GM18858 (cell line): ENCODE measurements around the gene CHD1.

Source experiments
- ATAC-seq: cut with Tn5 transposase; IDR thresholded peaks from one replicate; pipeline ENCODE4 v1.9.1; 2021; ENCODE audit not compliant: unreplicated experiment

The CHD1 gene

DNA sequence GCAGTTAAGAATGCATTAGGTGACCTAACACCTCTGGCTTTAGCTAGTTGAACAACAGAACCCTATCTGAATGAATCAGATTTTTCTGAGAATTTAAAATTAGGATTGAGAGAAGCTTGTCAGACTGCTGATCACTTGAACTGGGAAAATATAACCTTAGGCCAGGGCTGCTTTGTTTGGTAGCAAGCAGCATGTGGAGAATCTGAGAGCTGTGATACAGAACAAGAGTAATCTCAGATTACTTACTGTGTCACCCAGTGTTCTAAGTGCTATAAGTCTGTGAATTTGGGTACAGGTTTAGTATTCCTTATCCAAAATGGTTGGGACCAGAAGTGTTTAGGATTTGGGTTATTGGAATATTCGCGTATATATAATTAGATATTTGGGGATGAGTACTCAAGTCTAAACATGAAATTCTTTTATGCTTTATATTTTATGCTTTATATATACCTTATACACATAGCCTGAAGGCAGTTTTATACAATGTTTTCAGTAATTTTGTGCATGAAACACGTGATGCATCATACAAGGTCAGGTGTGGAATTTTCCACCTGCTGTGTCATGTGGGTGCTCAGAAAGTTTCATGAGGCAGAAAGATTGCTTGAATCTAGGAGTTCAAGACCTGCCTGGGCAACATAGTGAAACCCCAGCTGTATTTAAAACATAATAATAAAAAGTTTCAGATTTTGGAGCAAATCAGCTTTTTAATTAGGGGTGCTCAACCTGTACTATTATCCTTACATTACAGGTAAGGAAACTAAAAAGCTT is 8.3 kb upstream of the CHD1 start:
- no peak for ATAC-seq

DNA sequence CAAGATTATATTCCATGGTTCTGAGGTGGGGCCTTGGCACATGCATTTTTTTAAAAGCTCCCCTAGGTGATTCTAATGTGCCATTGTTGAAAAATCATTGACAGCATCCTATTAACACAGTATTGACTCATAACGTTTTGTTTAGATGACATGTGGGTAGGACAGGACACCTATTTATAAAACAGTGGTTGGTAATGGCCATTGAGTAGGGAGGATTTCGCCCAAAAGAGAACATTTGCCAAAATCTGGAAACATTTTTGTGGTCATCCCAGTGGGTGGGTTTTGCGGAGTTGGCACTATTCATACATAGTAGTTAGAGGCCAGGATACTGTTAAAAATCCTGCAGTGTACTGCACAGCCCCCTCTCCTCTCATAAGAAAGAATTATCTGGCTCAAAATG is 6.4 kb upstream of the CHD1 start:
- ATAC-seq: no peak

GRCh38 chr5:98934546-98934945 is 5.7 kb upstream of the CHD1 start:
- ATAC-seq: no peak

DNA sequence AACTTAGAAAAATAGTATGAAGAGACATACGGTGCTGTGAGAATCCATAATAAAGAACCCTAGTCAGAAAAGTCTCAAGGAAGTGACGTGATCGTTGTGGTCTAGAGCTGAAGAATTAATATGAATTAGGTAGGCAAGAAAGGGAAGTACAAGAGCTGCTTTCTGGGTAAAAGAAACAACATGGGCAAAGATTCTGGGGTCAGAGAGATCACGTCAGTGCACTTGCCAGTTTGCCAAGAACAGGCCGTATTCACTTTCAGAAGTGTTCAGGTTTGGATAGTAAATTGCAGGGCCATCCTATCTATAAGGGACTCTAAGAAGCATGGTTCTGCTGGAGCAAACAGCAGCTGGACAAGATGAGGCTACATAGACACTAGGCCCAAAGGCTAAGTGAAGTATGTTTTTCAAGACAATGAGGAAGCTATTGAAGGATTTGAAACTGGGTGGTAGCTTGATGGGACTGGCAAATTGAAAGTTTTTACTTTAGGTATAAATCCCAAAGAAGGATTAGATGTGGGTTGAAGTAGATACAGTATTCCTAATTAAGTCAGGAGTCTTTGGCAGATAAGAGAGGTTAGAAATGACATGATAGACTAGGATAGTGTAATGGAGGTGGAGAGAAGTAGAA is 4.8 kb upstream of the CHD1 start:
- peak; percentile 36 for ATAC-seq

- no peak for ATAC-seq
Observed at GRCh38 chr5:98930972-98931762, 2.4 kb upstream of the CHD1 start.

DNA sequence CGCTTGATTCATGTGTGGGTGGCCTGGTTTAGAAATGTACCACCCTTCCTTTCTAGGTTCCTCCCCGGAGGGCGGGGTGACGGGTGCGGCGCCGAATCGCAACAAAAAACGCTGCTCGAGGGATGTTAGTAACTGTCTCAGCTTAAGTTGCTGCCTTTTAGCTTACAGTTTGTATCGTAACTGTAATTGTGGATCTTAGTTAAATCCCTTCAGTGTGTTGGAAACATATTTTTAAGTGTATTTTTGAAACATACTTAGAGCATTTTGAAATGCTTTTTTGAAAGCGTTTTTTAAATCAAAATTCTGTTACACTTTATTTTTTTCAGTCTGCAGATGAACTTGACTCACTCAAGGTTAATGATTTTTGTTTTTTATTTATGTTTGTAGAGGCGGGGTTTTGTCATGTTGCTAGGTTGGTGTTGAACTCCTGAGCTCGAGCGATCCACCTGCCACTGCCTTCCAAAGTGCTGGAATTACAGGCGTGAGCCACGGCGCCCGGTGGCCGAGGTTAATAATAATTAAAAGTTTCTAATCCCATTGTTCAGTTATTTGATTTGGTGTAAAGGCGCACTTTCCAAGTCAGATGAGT is 997 bp upstream of the CHD1 start:
- no peak for ATAC-seq

DNA sequence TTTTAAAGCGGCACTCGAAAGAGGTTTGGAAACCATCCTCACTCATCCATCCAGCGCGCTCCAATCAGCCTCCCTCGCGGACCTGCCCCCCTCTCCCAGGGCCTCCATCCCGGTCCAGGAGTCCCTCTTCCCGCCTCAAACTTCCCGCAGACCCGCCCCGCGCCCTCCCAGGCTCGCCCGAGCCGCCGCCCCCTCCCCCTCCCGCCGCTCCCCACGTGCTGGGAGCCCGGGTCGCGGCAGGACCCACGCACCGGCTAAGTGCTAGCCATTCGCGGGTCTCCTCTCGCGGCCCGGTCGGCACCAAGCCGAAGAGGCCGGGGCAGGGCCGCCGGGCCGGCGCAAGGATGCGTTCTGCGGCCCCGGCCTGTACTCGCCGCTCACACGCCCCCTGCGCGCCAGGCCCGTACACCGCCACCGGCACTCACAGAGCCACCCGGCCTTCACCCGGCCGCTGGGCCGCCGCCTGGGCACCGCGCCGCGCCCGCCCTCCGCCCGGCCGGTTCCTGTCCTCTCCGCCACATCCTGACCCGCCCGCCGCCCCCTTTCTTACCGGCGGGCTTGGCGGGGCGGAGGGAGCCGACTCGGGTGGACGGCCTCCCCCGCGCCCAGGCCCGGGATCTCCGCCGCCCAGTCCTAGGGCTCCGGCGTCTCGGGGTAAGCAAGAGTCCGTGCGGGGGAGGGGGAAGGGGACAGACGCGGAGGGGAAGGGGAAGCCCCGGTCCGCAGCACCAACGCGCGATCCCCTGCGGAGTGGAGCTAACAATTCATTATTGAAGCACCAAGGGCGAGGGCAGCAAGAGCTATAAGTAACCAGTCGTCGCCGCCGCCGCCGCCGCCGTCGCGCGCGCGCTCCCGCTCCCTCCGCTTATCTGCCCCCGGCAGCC is 576 bp downstream of the CHD1 start:
- peak; percentile 6 for ATAC-seq

GRCh38 chr5:98927242-98927988 is 1.4 kb downstream of the CHD1 start:
- ATAC-seq: peak; percentile 21

GRCh38 chr5:98923966-98924365 is 4.8 kb downstream of the CHD1 start:
- no peak for ATAC-seq

GRCh38 chr5:98921947-98922505 is 6.8 kb downstream of the CHD1 start:
- ATAC-seq: no peak

- ATAC-seq: peak; percentile 51
Observed at GRCh38 chr5:98917433-98917832, 11.4 kb downstream of the CHD1 start.

DNA sequence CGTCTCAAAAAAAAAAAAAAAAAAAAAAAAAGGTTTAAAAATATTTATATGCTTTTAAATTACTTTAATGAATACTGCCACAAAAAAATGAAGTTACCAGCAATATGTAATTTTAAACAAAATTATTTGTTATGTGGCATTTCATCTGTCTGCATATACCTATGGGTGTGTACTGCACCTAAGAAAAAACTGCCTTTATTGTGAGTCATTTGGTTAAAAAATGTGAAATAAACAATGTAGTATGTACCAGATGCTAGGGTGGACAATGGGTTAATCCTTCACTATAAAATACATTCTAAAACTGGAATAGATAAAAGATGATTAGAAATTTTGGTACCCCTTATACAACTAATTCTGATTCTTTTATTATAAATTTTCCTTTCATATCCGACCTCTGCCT is 12.3 kb downstream of the CHD1 start:
- ATAC-seq: no peak

DNA sequence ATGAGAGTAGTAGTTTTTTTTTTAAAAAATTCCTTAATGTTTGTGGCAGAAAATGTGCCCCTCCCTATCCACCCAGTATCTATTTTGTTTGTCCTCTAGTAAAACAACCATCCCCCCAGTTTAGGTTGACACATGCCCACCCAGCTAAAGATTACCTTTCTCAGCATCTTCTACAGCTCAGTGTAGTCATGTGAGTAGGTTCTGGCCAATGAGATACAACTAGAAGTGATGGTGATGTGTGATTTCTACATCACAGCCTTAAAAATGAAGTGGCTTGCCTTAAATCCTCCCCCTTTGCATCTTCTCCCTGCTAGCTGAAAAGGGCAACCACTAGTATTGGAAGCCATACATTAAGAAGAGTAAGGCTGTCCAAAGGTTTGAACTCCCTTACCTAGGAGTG is 14.9 kb downstream of the CHD1 start:
- ATAC-seq: no peak

DNA sequence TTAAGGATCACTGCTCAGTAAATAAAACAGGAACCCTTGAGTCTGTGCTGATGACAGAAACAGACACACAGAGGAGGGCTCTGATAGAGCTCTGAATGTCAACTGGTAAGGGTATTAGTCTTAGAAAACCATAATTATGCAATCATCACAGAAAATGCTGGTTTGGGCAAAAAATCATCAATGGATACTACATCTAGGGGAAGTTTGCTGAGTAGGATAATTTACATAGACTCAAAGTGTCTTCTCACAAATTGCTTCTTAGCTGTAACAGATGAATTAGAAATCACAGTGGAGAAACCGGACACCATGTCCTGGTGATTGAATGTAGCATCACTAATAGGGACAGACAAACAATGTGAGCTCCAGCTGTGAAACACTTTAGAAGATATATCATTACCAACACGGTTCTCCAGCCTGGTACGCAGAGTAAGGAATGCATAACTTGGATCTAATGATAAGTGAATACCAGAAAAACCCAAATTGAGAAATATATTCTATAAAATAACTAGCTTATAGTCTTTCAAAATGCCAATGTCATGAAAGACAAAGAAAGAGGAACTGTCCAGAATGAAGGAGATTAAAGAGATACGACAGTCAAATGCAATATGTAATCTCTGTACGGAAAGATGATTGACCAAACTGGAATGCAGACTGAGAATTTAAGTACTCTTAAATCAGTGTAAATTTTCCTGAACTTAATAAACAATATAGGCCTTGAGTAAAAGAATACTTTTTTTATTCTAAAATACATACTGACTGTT is 17.3 kb downstream of the CHD1 start:
- ATAC-seq: no peak

GRCh38 chr5:98909363-98909762 is 19.4 kb downstream of the CHD1 start:
- ATAC-seq: no peak

- ATAC-seq: no peak
Observed at GRCh38 chr5:98907951-98908350, 20.9 kb downstream of the CHD1 start.

DNA sequence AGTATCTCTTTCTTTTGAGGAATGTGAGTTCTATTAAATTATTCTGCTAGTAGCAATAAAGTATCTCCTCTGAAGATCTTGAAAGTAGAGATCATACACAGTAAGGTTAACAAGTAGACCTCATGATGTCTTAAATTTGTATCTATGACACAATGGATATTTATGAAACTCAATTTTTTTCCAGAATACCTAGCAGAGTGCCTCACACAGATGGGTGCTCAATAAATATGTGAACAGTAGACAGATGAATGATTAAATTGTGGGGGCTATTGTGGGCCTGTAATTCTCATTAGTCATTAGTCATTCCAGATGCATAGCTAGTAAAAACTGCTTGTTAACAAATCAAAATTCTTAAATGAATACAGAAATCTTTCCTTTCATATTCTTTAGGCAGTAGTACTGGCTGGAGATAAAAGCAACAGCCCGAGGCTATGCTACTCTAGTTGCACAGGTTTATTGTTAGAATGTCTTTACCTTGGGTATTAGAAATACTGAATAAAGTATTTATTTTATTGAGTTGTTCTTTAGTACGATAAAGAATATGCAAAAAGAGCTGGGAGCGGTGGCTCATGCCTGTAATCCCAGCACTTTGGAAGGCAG is 22.0 kb downstream of the CHD1 start:
- no peak for ATAC-seq

DNA sequence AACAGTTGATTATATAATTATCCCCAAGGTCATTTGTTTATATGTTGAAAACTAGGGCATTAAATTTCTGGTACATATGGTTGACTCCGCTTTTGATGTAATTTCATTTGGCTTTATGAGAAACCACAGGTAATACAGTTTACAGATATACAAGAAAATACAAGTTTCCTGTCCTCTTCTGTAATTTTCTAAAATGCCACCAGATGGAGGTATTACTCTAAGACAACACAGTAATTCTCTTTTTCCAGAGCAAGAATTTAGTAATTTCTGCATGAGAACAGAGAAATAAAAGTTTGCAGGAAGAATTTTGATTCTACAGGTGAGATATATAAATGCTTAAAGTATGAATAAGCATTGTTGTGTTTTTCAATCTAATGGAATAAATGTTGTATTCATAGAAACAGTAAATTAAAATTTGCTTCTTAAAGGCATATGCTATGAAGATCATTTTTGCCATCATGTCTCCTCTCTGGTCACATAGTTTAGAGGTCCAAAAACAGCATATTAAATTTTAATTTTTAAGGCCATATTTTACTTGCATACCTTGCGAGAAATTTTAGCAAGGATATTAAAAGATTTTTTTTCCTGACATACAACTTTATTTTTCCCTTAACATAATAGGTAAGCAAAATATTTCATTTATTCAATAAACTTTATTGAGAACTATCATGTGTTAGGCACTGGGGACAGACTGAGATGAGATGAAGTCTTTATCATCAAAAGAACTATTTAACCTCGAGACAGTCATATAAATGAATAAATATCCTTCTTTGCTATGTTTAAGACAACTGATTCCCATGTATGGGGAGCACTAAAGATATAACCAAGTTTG is 22.7 kb downstream of the CHD1 start:
- ATAC-seq: peak; percentile 54
